GM18505 (cell line): Measurements from ENCODE around the gene CREB5.
"Not testable (repeated sequence)": the region's sequence is repeated elsewhere in the genome, so short reads cannot be mapped to it uniquely, and the experiment has no call there.

Experiments
- ATAC-seq: cut with Tn5 transposase; IDR thresholded peaks from one replicate; pipeline ENCODE4 v1.9.1; 2021; ENCODE audit not compliant: unreplicated experiment
- POLR2A ChIP-seq: IDR thresholded peaks from 4 replicates; pipeline ENCODE4 v1.6.1; 2011; ENCODE audit warnings: borderline replicate concordance; ENCODE audit not compliant: insufficient read depth, insufficient read length; ENCODE audit errors: extremely low read depth

Gene CREB5

GRCh38 chr7:28591725-28592349, 179.5 kb downstream of the CREB5 start:
- no peak for ATAC-seq
- TF ChIP-seq POLR2A, result no peak

GRCh38 chr7:28592861-28593260, 180.5 kb downstream of the CREB5 start:
- TF ChIP-seq POLR2A, result no peak
- ATAC-seq, result no peak

- no peak for TF ChIP-seq POLR2A
Measured at GRCh38 chr7:28595076-28595475, 182.8 kb downstream of the CREB5 start.

DNA sequence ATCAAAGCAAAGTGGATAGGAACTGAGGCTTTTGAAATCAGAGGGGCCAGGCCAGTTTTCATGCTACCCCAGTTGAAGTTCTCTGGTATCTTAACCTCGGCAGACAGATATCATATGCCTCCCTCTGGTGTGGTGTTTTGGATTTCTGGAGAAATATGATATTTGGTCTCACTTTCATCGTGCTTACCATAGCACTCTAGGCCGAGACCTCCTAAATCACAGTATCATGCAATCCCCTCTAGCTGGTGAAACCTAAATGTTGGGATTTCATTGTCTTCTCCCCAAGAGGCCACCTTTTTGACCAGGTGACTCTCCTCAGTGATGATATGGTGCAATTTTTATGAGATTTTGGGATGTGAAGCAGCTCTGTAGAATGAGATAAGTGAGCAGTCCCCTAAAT, 183.5 kb downstream of the CREB5 start:
- TF ChIP-seq POLR2A, result no peak
- no peak for ATAC-seq

More at GRCh38 chr7:28595076-28595475, 182.8 kb downstream of the CREB5 start:
- no peak for ATAC-seq

GRCh38 chr7:28596245-28596935, 184.1 kb downstream of the CREB5 start:
- ATAC-seq, result no peak
- TF ChIP-seq POLR2A, result no peak

DNA sequence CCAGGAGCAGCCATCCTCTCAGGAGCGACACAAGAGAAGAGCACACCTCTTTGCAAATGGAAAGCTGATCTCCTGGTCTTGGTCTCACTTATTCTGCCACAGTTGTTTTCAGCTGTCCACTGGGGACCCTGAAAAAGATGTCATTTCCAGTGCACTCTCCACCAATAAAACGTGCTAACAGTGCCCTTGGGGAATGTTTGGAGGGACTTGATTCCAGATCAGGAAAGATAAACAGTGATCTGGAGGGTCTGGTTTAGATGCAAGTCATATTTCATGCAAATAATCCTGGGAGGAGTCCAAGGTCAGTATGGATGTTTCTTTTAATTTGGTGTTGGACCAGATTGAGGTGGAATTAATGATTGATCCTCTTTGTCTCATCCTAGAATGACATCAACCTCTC, 185.0 kb downstream of the CREB5 start:
- no peak for TF ChIP-seq POLR2A
- ATAC-seq, result no peak

DNA sequence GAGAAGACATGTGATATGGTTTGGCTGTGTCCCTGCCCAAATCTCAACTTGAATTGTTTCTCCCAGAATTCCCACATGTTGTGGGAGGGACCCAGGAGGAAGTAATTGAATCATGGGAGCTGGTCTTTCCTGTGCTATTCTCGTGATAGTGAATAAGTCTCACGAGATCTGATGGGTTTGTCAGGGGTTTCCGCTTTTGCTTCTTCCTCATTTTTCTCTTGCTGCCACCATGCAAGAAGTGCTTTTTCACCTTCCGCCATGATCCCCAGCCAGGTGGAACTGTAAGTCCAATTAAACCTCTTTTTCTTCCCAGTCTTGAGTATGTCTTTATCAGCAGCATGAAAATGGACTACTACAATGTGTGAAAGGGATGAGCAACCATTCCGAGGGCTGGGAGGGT, 185.7 kb downstream of the CREB5 start:
- not testable (repeated sequence) for ATAC-seq

DNA sequence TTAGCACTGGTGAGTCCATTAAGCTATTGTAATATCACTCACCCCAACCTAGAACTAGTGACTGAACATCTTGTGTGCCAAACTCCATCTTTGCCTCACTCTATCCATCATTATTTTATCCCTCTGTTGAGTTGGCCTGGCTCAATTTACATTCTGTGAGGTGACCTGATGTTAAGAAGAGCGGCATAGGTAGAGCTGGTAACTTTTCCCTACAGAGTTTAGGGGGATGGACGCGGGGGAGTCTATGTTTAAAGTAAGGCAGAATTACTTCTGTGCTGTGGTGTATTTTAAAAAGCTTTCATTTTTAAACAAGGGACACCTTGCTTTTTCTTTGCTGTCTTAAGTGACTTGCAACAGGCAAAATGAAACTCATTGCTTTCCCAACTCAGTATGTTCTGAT, 186.3 kb downstream of the CREB5 start:
- ATAC-seq, result no peak
- no peak for TF ChIP-seq POLR2A

GRCh38 chr7:28599411-28599810, 187.1 kb downstream of the CREB5 start:
- ATAC-seq, result no peak
- TF ChIP-seq POLR2A, result no peak

GRCh38 chr7:28602282-28602681, 190.0 kb downstream of the CREB5 start:
- ATAC-seq, result no peak
- no peak for TF ChIP-seq POLR2A

DNA sequence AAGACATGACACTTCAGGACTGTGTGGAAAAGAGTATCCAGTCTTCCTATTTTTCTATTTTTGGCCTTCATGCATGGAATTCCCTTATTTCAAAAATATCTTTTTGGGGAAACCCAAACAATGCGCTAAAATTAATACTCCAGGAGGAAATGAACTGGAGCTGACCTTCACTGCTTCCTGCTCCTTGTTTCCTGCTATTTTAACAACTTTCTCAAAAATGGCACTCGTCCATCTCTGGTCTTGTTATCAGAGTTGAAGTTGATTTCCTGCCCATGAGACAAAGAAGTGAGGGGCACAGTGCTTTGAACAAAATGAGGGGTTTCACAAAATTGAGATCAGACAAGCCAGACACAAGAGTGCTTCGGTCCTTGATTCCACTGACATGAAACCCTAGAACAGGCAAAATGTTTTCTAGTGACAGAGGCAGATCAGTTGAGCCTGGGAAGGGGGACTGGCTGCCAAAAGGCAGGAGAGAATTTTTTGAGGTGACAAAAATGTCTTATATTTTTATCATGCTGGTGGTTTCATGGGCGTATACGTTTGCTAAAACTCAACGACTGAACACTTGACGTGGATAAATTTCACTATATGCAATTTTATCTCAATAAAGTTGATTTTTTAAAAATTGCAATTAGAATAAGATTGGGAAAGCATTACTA, 193.2 kb downstream of the CREB5 start:
- ATAC-seq, result no peak
- TF ChIP-seq POLR2A, result no peak

- TF ChIP-seq POLR2A, result no peak
- ATAC-seq, result no peak
Measured at GRCh38 chr7:28606421-28606820, 194.1 kb downstream of the CREB5 start.

DNA sequence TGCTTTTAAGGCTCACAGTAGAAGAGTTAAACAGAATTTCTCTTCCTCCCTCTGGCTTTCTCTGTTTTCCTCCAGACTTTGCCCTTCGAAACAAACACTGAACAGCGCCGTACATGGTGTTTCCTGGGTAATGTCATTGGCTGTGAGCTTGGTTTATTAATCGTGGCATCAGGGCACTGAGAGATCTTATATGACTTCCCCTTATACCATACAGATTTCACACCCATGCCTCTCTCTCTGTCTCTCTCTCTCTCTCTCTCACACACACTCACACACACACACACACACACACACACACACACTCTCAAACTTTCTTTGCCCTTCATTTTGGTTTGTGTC, 195.5 kb downstream of the CREB5 start:
- TF ChIP-seq POLR2A, result no peak
- no peak for ATAC-seq

- TF ChIP-seq POLR2A, result no peak
Measured at GRCh38 chr7:28608237-28608656, 195.9 kb downstream of the CREB5 start.

More at GRCh38 chr7:28608237-28608656, 195.9 kb downstream of the CREB5 start:
- ATAC-seq, result no peak
